SK-N-SH (cell line): Measurements from ENCODE around the gene POLA2.

ENCODE experiments used
- EP300 ChIP-seq, 2 experiments: IDR thresholded peaks; 2 replicates each; pipeline versions ENCODE4 v1.4.0 to v1.6.1; 2012; ENCODE audit warnings: borderline replicate concordance in 1 of 2, low read depth in 1 of 2, low read length in 1 of 2
- GABPA ChIP-seq: IDR thresholded peaks from 2 replicates; pipeline ENCODE4 v1.4.0; 2012; ENCODE audit warnings: low read depth, mild to moderate bottlenecking
- RAD21 ChIP-seq: IDR thresholded peaks from 2 replicates; pipeline ENCODE4 v1.6.1; 2012; ENCODE audit warnings: mild to moderate bottlenecking, low read length
- TF ChIP-seq, protein P1 (sequence below): fragments of 200-600 bp; sonication (generic); IDR thresholded peaks from 2 replicates; pipeline ENCODE4 v1.6.1; 2017; ENCODE audit warnings: antibody characterized with exemption, mild to moderate bottlenecking, moderate library complexity

- TF ChIP-seq, protein P1, sequence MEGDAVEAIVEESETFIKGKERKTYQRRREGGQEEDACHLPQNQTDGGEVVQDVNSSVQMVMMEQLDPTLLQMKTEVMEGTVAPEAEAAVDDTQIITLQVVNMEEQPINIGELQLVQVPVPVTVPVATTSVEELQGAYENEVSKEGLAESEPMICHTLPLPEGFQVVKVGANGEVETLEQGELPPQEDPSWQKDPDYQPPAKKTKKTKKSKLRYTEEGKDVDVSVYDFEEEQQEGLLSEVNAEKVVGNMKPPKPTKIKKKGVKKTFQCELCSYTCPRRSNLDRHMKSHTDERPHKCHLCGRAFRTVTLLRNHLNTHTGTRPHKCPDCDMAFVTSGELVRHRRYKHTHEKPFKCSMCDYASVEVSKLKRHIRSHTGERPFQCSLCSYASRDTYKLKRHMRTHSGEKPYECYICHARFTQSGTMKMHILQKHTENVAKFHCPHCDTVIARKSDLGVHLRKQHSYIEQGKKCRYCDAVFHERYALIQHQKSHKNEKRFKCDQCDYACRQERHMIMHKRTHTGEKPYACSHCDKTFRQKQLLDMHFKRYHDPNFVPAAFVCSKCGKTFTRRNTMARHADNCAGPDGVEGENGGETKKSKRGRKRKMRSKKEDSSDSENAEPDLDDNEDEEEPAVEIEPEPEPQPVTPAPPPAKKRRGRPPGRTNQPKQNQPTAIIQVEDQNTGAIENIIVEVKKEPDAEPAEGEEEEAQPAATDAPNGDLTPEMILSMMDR: no peak
- TF ChIP-seq GABPA: no peak
- TF ChIP-seq EP300 (IDR thresholded peaks at IDR 0.05; ENCODE audit: borderline replicate concordance in 1 of 2, low read depth in 1 of 2, low read length in 1 of 2): no peak
- TF ChIP-seq RAD21: no peak
Measured at GRCh38 chr11:65316227-65317024, 54.7 kb downstream of the POLA2 start.
